Gastrocnemius medialis (tissue), 4 donors: ENCODE results near the gene ARL4D. TPM values are rescaled to one million over a fixed set of nuclear protein-coding genes. Genes with fewer than 3 reads are reported as not detected.
A peak's percentile ranks its signal among the peaks of the same experiment; 100 is the strongest.

ENCODE experiments used
- ATAC-seq, 2 donors: fragments of 150-250 bp; one replicate each; pipeline ENCODE4 v1.9.1; 2016
- DNase-seq, 2 donors: peaks; one replicate each; pipeline ENCODE4 v3.0.0-alpha.2; 2019
- H3K27ac ChIP-seq, 4 donors: fragments of 200-600 bp; sonication (generic); 1 replicate in 1 of 4; 2 replicates in 3 of 4; pipeline ENCODE4 v1.5.1; 2016 to 2018; ENCODE audit warnings: mild to moderate bottlenecking in 2 of 4, moderate library complexity in 1 of 4
- H3K27me3 ChIP-seq, 3 donors: fragments of 200-600 bp; sonication (generic) in 2 of 3; 1 replicate in 1 of 3; 2 replicates in 2 of 3; pipeline versions ENCODE4 v1.5.1 to v1.6.0; 2016 to 2019; ENCODE audit warnings: mild to moderate bottlenecking in 1 of 3, moderate library complexity in 1 of 3
- H3K36me3 ChIP-seq, 2 donors: fragments of 200-600 bp; sonication (generic) in 1 of 2; one replicate each; pipeline ENCODE4 v1.5.1; 2017 to 2018
- H3K4me1 ChIP-seq, 2 donors: fragments of 200-600 bp; sonication (generic) in 1 of 2; one replicate each; pipeline ENCODE4 v1.5.1; 2016 to 2017; ENCODE audit warnings: mild to moderate bottlenecking in 2 of 2
- H3K4me3 ChIP-seq, 4 donors: fragments of 200-600 bp; sonication (generic) in 3 of 4; 1 replicate in 1 of 4; 2 replicates in 3 of 4; pipeline ENCODE4 v1.5.1; 2016 to 2019; ENCODE audit warnings: mild to moderate bottlenecking in 2 of 4
- H3K9me3 ChIP-seq, 3 donors: fragments of 200-600 bp; sonication (generic) in 2 of 3; 1 replicate in 1 of 3; 2 replicates in 2 of 3; pipeline ENCODE4 v1.5.1; 2016 to 2019
- CTCF ChIP-seq, 5 experiments: fragments of 450-650 bp in 3 of 5; fragments of 200-600 bp in 2 of 5; sonication (generic) in 2 of 5; IDR thresholded peaks in 4 of 5; conservative IDR thresholded peaks in 1 of 5; 1 replicate in 4 of 5; 2 replicates in 1 of 5; pipeline ENCODE4 v1.5.1; 2016 to 2019; ENCODE audit warnings: antibody characterized with exemption in 5 of 5, mild to moderate bottlenecking in 3 of 5, moderate library complexity in 3 of 5
- POLR2A ChIP-seq, 2 donors: fragments of 450-650 bp; IDR thresholded peaks; one replicate each; pipeline ENCODE4 v1.6.1; 2017; ENCODE audit warnings: antibody characterized with exemption in 2 of 2, mild to moderate bottlenecking in 2 of 2, moderate library complexity in 2 of 2
- in situ Hi-C, 4 donors: fragments of 200-750 bp; cut with MboI; loops; one replicate each; pipeline versions ENCODE4 v1.15.0 to v1.8.0; 2017; ENCODE audit warnings: low sequenced_read_pairs in 4 of 4
- intact Hi-C: fragments of 100-400 bp; cut with DNase I; formaldehyde crosslinking; loops from one replicate; pipeline ENCODE4 v1.15.1; 2023; ENCODE audit warnings: low total_unique reads
- total RNA-seq, 4 donors: library from RNA; depleted of rRNA; stranded (reverse); fragments of >200 nt; gene quantifications; one replicate each; pipeline versions ENCODE4 v1.1.0 to v1.2.3, GENCODE V29; 2016

The ARL4D gene
- total RNA-seq, 4 donors from 2014 or later: 0.17 to 2.0 (median 1.3) TPM

- Histone ChIP-seq H3K9me3 (no peaks in the 10 kb centered on the region), H3K4me1 (peaks cover 15 to 24% of the 10 kb centered on the region in 2 donors), H3K4me3 (peak overlapping the region; percentile 59 to 78 (median 66)), H3K27me3 (no peaks in the 10 kb centered on the region), H3K27ac (peak overlapping the region; percentile 95 to 100 (median 97)), H3K36me3 (no peaks in the 10 kb centered on the region)
- ATAC-seq (peak; percentile 18 to 25), DNase-seq (no peak)
- no peak for TF ChIP-seq POLR2A (IDR thresholded peaks at IDR 0.05)
- no peak for TF ChIP-seq CTCF (IDR thresholded peaks at IDR 0.05 in 4 of 5, conservative IDR thresholded peaks at IDR 0.05 in 1 of 5)
- intact Hi-C loops: loop anchor here (1.0 to 5.0 kb wide), 2 partner anchors 22 to 410 kb away; partner anchors contain the start of gene DUSP3
- in situ Hi-C loops: no loop called here
These were observed 31.0 kb upstream of the ARL4D start for GRCh38 chr17:43367737-43368242.

- Histone ChIP-seq H3K27ac (peak overlapping the region; percentile 95 to 100 (median 97)), H3K4me3 (peak overlapping the region; percentile 59 to 78 (median 66)), H3K27me3 (no peaks in the 10 kb centered on the region), H3K4me1 (peaks cover 15 to 24% of the 10 kb centered on the region in 2 donors), H3K36me3 (no peaks in the 10 kb centered on the region), H3K9me3 (no peaks in the 10 kb centered on the region)
- DNase-seq (peak; percentile 74 to 80), ATAC-seq (peak; percentile 70 to 76)
- in situ Hi-C loops (no loop called here), intact Hi-C loops (loop anchor here (1.0 to 5.0 kb wide), 2 partner anchors 20 to 408 kb away; partner anchors contain the start of gene DUSP3)
- TF ChIP-seq CTCF (IDR thresholded peaks at IDR 0.05 in 4 of 5, conservative IDR thresholded peaks at IDR 0.05 in 1 of 5) (peak in 2 of 5 experiments; percentile 8 to 28), POLR2A (IDR thresholded peaks at IDR 0.05) (peak; percentile 33 to 55)
These were observed 29.9 kb upstream of the ARL4D start for GRCh38 chr17:43368740-43369506.

DNA sequence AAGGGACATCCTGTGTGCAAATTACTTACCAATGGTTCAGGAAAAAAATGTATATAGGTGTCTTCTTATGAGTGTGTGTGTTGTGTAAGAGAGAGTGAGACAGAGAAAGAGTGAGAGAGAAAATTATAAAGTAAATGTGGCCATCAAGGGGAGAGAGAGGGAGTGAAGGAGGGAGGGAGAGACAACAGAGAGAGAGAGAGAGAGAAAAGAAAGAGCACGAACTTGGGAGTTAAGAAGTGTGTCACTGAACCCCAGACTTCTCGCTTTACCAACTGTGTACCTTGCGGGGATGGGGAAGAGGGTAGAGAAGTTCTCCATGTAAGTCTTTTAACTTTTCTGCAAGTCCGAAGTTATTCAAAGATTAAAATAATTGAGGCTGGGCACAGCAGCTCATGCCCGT, 28.8 kb upstream of the ARL4D start:
- H3K9me3 ChIP-seq: no peaks in the 10 kb centered on the region
- intact Hi-C loops (loop anchor here (5.0 kb wide), 1 partner anchor 407 kb away; the partner anchor contains the start of gene DUSP3), in situ Hi-C loops (no loop called here)
- DNase-seq (no peak), ATAC-seq (no peak)
- peak overlapping the region; percentile 95 to 100 (median 97) for H3K27ac ChIP-seq
- H3K4me1 ChIP-seq: peaks cover 15 to 24% of the 10 kb centered on the region in 2 donors
- H3K36me3 ChIP-seq: no peaks in the 10 kb centered on the region
- no peak for TF ChIP-seq POLR2A (IDR thresholded peaks at IDR 0.05)
- H3K4me3 ChIP-seq: peak overlapping the region in 3 of 4 donors; percentile 59 to 78 (median 62)
- H3K27me3 ChIP-seq: no peaks in the 10 kb centered on the region

DNA sequence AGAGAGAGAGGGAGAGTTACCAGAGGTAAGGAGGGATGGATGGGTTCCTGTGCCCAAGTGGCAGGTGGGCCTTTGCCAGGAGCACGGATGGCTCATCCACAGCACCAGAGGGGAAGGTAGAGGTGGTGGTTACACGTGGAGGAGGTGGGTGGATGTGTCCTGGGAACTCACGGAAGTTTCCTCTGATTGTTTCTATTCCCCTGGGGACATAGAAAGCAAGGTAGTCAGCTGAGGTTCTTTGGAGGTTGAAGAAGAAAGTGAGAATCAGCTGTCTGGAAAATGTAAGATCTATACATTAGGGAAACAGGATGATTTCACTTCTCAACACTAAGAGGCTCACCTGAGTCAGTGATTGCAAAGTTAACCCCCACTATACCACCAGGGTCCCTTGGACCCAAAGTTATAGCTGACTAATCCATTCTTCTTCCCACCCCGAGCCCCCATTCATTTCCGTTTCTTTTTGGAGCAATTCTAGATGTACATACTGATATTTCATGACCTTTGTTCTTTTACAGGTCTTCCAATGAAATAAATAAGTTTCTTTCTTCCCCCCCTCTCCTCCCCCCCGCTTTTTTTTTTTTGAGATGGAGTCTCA, 27.5 kb upstream of the ARL4D start:
- TF ChIP-seq POLR2A (IDR thresholded peaks at IDR 0.05) (no peak), CTCF (IDR thresholded peaks at IDR 0.05 in 4 of 5, conservative IDR thresholded peaks at IDR 0.05 in 1 of 5) (no peak)
- Histone ChIP-seq H3K9me3 (no peaks in the 10 kb centered on the region), H3K4me1 (peaks cover 15 to 24% of the 10 kb centered on the region in 2 donors), H3K36me3 (no peaks in the 10 kb centered on the region), H3K27me3 (no peaks in the 10 kb centered on the region), H3K27ac (peak overlapping the region in 1 of 4 donors; percentile 20), H3K4me3 (no peak overlapping the region)
- DNase-seq (no peak), ATAC-seq (no peak)
- intact Hi-C loops (loop anchor here (1.0 kb wide), 1 partner anchor 12 kb away; no protein-coding TSS in a partner anchor), in situ Hi-C loops (no loop called here)
